Measurements from ENCODE around the gene EXT2. TPM values are rescaled to one million over a fixed set of nuclear protein-coding genes. Genes with fewer than 3 reads are reported as not detected.

Gene EXT2
- total and polyA plus RNA-seq, 2 experiments from 2014 or later: 15.9 to 48.6 TPM

DNA sequence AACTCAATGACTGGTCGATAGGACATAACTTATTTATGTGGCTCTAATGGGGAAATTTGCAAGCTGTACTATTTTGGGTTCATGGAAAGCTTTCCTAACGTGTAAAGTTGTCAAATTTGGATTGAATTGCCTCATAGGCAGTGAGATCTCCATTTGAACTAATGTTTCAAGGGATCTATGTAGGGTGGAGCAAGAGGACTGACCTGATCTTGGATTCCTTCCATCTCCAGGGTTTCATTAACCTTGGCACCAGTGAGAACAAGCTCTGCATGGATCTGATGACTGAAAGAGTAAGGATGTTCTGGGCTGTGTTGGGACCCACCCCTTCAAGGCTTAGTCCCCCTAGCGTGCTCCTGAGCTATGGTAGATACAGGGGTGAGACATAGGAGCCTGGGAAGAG, 45.6 kb upstream of the EXT2 start (continued):
- no peak for TF ChIP-seq POLR2AphosphoS5 (IDR thresholded peaks at IDR 0.05; ENCODE audit: low read depth)
- TF ChIP-seq, protein P1, sequence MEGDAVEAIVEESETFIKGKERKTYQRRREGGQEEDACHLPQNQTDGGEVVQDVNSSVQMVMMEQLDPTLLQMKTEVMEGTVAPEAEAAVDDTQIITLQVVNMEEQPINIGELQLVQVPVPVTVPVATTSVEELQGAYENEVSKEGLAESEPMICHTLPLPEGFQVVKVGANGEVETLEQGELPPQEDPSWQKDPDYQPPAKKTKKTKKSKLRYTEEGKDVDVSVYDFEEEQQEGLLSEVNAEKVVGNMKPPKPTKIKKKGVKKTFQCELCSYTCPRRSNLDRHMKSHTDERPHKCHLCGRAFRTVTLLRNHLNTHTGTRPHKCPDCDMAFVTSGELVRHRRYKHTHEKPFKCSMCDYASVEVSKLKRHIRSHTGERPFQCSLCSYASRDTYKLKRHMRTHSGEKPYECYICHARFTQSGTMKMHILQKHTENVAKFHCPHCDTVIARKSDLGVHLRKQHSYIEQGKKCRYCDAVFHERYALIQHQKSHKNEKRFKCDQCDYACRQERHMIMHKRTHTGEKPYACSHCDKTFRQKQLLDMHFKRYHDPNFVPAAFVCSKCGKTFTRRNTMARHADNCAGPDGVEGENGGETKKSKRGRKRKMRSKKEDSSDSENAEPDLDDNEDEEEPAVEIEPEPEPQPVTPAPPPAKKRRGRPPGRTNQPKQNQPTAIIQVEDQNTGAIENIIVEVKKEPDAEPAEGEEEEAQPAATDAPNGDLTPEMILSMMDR (conservative IDR thresholded peaks at IDR 0.05; ENCODE audit: low read depth in 2 of 2): no peak
- no peak for TF ChIP-seq ZNF331 (CRISPR knock-in tag; IDR thresholded peaks at IDR 0.05; ENCODE audit: low read depth)
- TF ChIP-seq EZH2 (IDR thresholded peaks at IDR 0.05; ENCODE audit: low read depth, unreplicated experiment): no peak
- no peak for TF ChIP-seq REST (IDR thresholded peaks at IDR 0.05; ENCODE audit: unreplicated experiment)
- TF ChIP-seq EZH2phosphoT487 (IDR thresholded peaks at IDR 0.05; ENCODE audit: unreplicated experiment): no peak

DNA sequence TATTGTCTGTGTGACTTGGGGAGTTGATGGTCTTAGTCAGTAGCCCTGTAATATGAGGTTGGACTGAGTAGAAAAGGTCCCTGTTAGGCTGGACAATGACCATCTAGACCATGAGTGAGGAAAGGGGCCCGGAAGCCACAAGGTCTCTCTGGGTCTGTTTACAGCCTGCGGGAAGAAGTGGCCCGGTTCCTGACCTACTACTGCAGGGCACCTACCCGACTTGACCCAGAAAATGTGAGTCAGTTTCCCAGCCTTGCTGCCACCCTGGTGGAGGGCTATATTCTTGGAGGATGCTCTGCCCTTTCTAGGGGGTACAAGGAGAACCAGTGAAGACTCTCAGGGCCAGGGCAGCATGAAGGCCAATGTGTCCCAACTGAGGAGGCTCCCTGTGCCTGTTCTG, 44.3 kb upstream of the EXT2 start:
- H3K4me1 ChIP-seq (ENCODE audit: insufficient read depth): no peaks in the 10 kb centered on the region
- Mint-ChIP-seq H3K4me1 (no peaks in the 10 kb centered on the region), H3K36me3 (ENCODE audit: low read depth) (no peaks in the 10 kb centered on the region), H3K27me3 (ENCODE audit: insufficient read depth, low read depth, poor library complexity) (peaks cover 2% of the 10 kb centered on the region), H3K9me3 (no peaks in the 10 kb centered on the region; the same call in 2 of the 3 replicates), H3K4me3 (no peak overlapping the region), H3K27ac (no peak overlapping the region)
- H3K36me3 ChIP-seq (ENCODE audit: insufficient read depth): no peaks in the 10 kb centered on the region
- H3K27me3 ChIP-seq (ENCODE audit: insufficient read depth): no peaks in the 10 kb centered on the region
- no peak overlapping the region for H3K27ac ChIP-seq (ENCODE audit: low read depth)
- no peak overlapping the region for H2AFZ ChIP-seq
- no peaks in the 10 kb centered on the region for H3F3A ChIP-seq (replicated peaks; ENCODE audit: low read depth)
- H3K79me2 ChIP-seq (replicated peaks; ENCODE audit: insufficient read depth): no peaks in the 10 kb centered on the region
- no peak for DNase-seq (ENCODE audit: low spot score)
- peaks cover 15% of the 10 kb centered on the region; the same call in 1 of the 2 replicates for H3K9me2 ChIP-seq (ENCODE audit: insufficient read depth)
- H3K4me2 ChIP-seq: no peak overlapping the region
- H4K20me1 ChIP-seq (replicated peaks; ENCODE audit: insufficient read depth): no peaks in the 10 kb centered on the region
- no peak for ATAC-seq
- no peak for TF ChIP-seq EZH2 (IDR thresholded peaks at IDR 0.05; ENCODE audit: low read depth, unreplicated experiment)
- no peak for TF ChIP-seq ZNF114 (CRISPR knock-in tag; IDR thresholded peaks at IDR 0.05)
- no peak for TF ChIP-seq JUNB (IDR thresholded peaks at IDR 0.05; ENCODE audit: unreplicated experiment)
- no peak for TF ChIP-seq STAT1 (IDR thresholded peaks at IDR 0.05; ENCODE audit: unreplicated experiment)
- no peak overlapping the region for H3K4me3 ChIP-seq

- no peak overlapping the region for H2AFZ ChIP-seq
- peaks cover 11% of the 10 kb centered on the region; the same call in 1 of the 2 replicates for H3K9me2 ChIP-seq (ENCODE audit: insufficient read depth)
- H3K27me3 Mint-ChIP-seq (ENCODE audit: insufficient read depth, low read depth, poor library complexity): peaks cover 2% of the 10 kb centered on the region
- H3K9me3 Mint-ChIP-seq: no peaks in the 10 kb centered on the region
- H3F3A ChIP-seq (replicated peaks; ENCODE audit: low read depth): no peaks in the 10 kb centered on the region
- no peak overlapping the region for H3K4me3 ChIP-seq
- no peak overlapping the region for H3K4me2 ChIP-seq
- H3K36me3 Mint-ChIP-seq (ENCODE audit: low read depth): no peaks in the 10 kb centered on the region
- no peaks in the 10 kb centered on the region for H3K36me3 ChIP-seq (ENCODE audit: insufficient read depth)
- no peaks in the 10 kb centered on the region for H4K20me1 ChIP-seq (replicated peaks; ENCODE audit: insufficient read depth)
- no peaks in the 10 kb centered on the region for H3K4me1 ChIP-seq (ENCODE audit: insufficient read depth)
- no peaks in the 10 kb centered on the region for H3K79me2 ChIP-seq (replicated peaks; ENCODE audit: insufficient read depth)
- H3K27ac Mint-ChIP-seq: no peak overlapping the region
- H3K4me1 Mint-ChIP-seq: no peaks in the 10 kb centered on the region
- DNase-seq (ENCODE audit: low spot score) (no peak), ATAC-seq (no peak)
- no peaks in the 10 kb centered on the region for H3K27me3 ChIP-seq (ENCODE audit: insufficient read depth)
- H3K27ac ChIP-seq (ENCODE audit: low read depth): no peak overlapping the region
- no peak overlapping the region for H3K4me3 Mint-ChIP-seq
- TF ChIP-seq EZH2phosphoT487 (IDR thresholded peaks at IDR 0.05; ENCODE audit: unreplicated experiment): no peak
- TF ChIP-seq ETS1 (IDR thresholded peaks at IDR 0.05): no peak
- TF ChIP-seq, protein P1 (conservative IDR thresholded peaks at IDR 0.05; ENCODE audit: low read depth in 2 of 2): no peak
- TF ChIP-seq JUNB (IDR thresholded peaks at IDR 0.05; ENCODE audit: unreplicated experiment): no peak
- no peak for TF ChIP-seq CREB1 (CRISPR knock-in tag; IDR thresholded peaks at IDR 0.05; ENCODE audit: low read depth)
- no peak for TF ChIP-seq STAT1 (IDR thresholded peaks at IDR 0.05; ENCODE audit: unreplicated experiment)
- no peak for TF ChIP-seq NANOG (IDR thresholded peaks at IDR 0.05; ENCODE audit: borderline replicate concordance)
- no peak for TF ChIP-seq ZNF114 (CRISPR knock-in tag; IDR thresholded peaks at IDR 0.05)
Observed at GRCh38 chr11:44057340-44057739, 38.1 kb upstream of the EXT2 start.
